Adrenal gland (tissue), 5 donors: ENCODE data around the gene NIPSNAP3A.

Experiments used
- CTCF ChIP-seq, 6 experiments: fragments of 450-650 bp in 4 of 6; fragments of 200-600 bp in 2 of 6; sonication (generic) in 1 of 6; IDR thresholded peaks; 1 replicate in 5 of 6; 2 replicates in 1 of 6; pipeline versions ENCODE4 v1.5.1 to v1.8.0; 2016 to 2021; ENCODE audit warnings: antibody characterized with exemption in 6 of 6, mild to moderate bottlenecking in 2 of 6, moderate library complexity in 1 of 6
- POLR2A ChIP-seq, 2 donors: fragments of 450-650 bp; IDR thresholded peaks; one replicate each; pipeline ENCODE4 v1.6.1; 2017; ENCODE audit warnings: antibody characterized with exemption in 2 of 2, mild to moderate bottlenecking in 2 of 2, moderate library complexity in 1 of 2
- donor health status: DM: no; HTN: no; CAD: no.

- no peak for TF ChIP-seq CTCF (IDR thresholded peaks at IDR 0.05)
- no peak for TF ChIP-seq POLR2A (IDR thresholded peaks at IDR 0.05)
Measured at GRCh38 chr9:104747245-104747564, 278 bp upstream of the NIPSNAP3A start.
